Pancreas (tissue), 10 donors: ENCODE results near the gene NXPE4. TPM values are rescaled to one million over a fixed set of nuclear protein-coding genes. Genes with fewer than 3 reads are reported as not detected.

Experiments
- ATAC-seq, 4 donors: fragments of 200-7000 bp; cut with Tn5 transposase; one replicate each; pipeline versions ENCODE4 v1.8.0 to v1.9.1; 2020; ENCODE audit warnings: mild to moderate bottlenecking in 4 of 4, moderate library complexity in 4 of 4
- DNase-seq, 6 donors: peaks; one replicate each; pipeline ENCODE4 v3.0.0-alpha.2; 2020
- FAIRE-seq: peaks from 2 replicates; lab custom pipeline; 2012; peaks lifted over from hg19 to GRCh38; lab: Jason Lieb, UNC
- H3K27ac ChIP-seq, 4 donors: fragments of 200-600 bp; sonication (generic); 1 replicate in 3 of 4; 2 replicates in 1 of 4; pipeline versions ENCODE4 v1.5.0 to v1.8.0; 2020
- H3K27me3 ChIP-seq, 4 donors: fragments of 200-600 bp; one replicate each; pipeline ENCODE4 v1.8.0; 2021
- H3K36me3 ChIP-seq, 3 donors: fragments of 200-600 bp; sonication (generic) in 1 of 3; one replicate each; pipeline versions ENCODE4 v1.5.0 to v1.8.0; 2020 to 2021
- H3K4me1 ChIP-seq, 3 donors: fragments of 200-600 bp; one replicate each; pipeline ENCODE4 v1.8.0; 2021
- H3K4me3 ChIP-seq, 4 donors: fragments of 200-600 bp; sonication (generic) in 2 of 4; one replicate each; pipeline versions ENCODE4 v1.5.0 to v1.8.0; 2020 to 2021
- H3K9me3 ChIP-seq, 4 donors: fragments of 200-600 bp; one replicate each; pipeline ENCODE4 v1.8.0; 2021
- WGBS, 2 donors: extraction: QIAGEN DNeasy Blood & Tissue Kit; methylation state at CpG; one replicate each; pipeline ENCODE4 v1.1.7; 2013; 5-methylcytosine and 5-hydroxymethylcytosine counted together
- intact Hi-C, 3 donors: fragments of 100-400 bp; cut with DNase I; formaldehyde crosslinking; loops; one replicate each; pipeline versions ENCODE4 v1.11.1 to v1.14.2; 2022
- polyA plus RNA-seq, 2 donors: library from polyadenylated mRNA; stranded (reverse); fragments of 200-250 nt; gene quantifications; one replicate each; pipeline ENCODE4 v1.2.3, GENCODE V29; 2013
- total RNA-seq, 6 donors: library from RNA; stranded (reverse); fragmentation: NEBNext Ultra II Directional in 4 of 6; extraction: Animal tissue kit (Norgen Biotek cat#: 25700) in 4 of 6; gene quantifications; one replicate each; pipeline versions ENCODE4 v1.2.1 to v1.2.4, GENCODE V29; 2021 to 2023
- TF ChIP-seq, protein P1 (sequence below), 4 donors: fragments of 200-600 bp; sonication (generic) in 3 of 4; IDR thresholded peaks; one replicate each; pipeline versions ENCODE4 v1.5.0 to v1.8.0; 2021; ENCODE audit warnings: antibody characterized with exemption in 4 of 4
- donor health status: healthy with polysubstance abuse.
- donor health status: DM: no; HTN: no; CAD: no; lungs with moderate emphysema.
- donor health status: DM: no; HTN: no; CAD: no.
- donor health status: control.
- donor health status: control.
- donor health status: Bipolar disorder and iron deficiency.
- donor health status: DM: yes; HTN: yes; CAD: no.
- donor health status: DM: no; HTN: no; CAD: no.
- donor health status: DM: no; HTN: no; CAD: no.
- donor health status: DM: yes; HTN: yes; CAD: no.

Gene NXPE4
- total and polyA plus RNA-seq, 8 donors, result not detected

DNA sequence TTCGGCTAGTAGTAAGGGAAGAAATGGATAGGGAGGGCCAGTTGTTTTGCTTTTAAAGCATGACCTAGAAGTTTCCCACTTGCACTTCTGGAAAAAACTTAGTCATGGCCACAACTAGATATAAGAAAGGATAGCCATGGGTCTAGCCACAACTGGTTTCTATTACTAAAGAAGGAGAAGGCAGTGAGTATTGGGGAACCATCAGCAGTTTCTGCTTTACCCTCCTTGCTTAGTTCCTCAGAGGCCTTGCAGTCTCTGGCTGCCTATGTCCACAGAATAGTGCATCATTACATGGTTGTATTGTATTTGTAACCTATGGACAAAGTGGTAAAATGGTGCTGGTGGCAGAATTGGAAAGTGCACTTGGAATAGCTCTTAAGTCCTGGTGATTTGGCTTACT is 71.5 kb downstream of the NXPE4 start:
- Histone ChIP-seq H3K9me3 (no peaks in the 10 kb centered on the region), H3K4me1 (no peaks in the 10 kb centered on the region), H3K27ac (no peak overlapping the region), H3K27me3 (no peaks in the 10 kb centered on the region), H3K36me3 (no peaks in the 10 kb centered on the region), H3K4me3 (no peak overlapping the region)
- FAIRE-seq, result no peak
- no peak for ATAC-seq
- WGBS, 2 donors, result 55 to 68% methylated on average over 1 of the region's 1 CpG
- DNase-seq, result no peak
- intact Hi-C loops, result no loop called here
- TF ChIP-seq, protein P1, sequence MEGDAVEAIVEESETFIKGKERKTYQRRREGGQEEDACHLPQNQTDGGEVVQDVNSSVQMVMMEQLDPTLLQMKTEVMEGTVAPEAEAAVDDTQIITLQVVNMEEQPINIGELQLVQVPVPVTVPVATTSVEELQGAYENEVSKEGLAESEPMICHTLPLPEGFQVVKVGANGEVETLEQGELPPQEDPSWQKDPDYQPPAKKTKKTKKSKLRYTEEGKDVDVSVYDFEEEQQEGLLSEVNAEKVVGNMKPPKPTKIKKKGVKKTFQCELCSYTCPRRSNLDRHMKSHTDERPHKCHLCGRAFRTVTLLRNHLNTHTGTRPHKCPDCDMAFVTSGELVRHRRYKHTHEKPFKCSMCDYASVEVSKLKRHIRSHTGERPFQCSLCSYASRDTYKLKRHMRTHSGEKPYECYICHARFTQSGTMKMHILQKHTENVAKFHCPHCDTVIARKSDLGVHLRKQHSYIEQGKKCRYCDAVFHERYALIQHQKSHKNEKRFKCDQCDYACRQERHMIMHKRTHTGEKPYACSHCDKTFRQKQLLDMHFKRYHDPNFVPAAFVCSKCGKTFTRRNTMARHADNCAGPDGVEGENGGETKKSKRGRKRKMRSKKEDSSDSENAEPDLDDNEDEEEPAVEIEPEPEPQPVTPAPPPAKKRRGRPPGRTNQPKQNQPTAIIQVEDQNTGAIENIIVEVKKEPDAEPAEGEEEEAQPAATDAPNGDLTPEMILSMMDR (IDR thresholded peaks at IDR 0.05), result no peak

DNA sequence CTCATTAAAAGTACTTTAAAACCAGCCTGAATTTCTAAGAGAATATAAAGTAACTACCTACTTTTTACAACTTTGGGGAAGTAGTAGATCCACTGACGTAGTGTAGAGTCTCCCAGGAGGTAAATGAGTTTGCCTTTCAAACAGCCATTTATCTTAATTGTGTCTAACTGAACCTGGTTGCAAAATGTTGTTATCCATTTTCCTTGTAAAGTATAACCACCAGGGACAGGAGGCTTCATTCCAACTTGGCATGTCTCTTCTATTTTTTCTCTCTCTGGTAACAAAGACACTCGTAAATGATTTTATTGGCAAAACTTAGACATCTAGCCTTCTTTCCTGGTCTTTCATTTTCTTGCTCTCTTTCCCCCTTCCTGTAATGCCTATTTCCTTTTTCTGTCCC is 72.8 kb downstream of the NXPE4 start:
- peak; percentile 77 for FAIRE-seq
- no peak overlapping the region for H3K4me3 ChIP-seq
- intact Hi-C loops, result no loop called here
- peak; percentile 29 to 68 (median 43) for ATAC-seq
- no peak for DNase-seq
- no peaks in the 10 kb centered on the region for H3K9me3 ChIP-seq
- H3K27me3 ChIP-seq, result no peaks in the 10 kb centered on the region
- H3K36me3 ChIP-seq, result no peaks in the 10 kb centered on the region
- TF ChIP-seq, protein P1 (IDR thresholded peaks at IDR 0.05), result no peak
- 10 to 21% methylated on average over 2 of the region's 2 CpGs for WGBS, 2 donors
- no peak overlapping the region for H3K27ac ChIP-seq
- no peaks in the 10 kb centered on the region for H3K4me1 ChIP-seq

Other genes starting within 250 kb of the NXPE4 start
- gene C11orf71, start 195.3 kb downstream of the NXPE4 start, total RNA-seq, result 1 to 10 TPM; 4.7 to 8.5 (median 5.4) TPM
- 10 to 100 TPM in 1 of 2 donors, 1 to 10 TPM in 1; 7.4 to 11.3 TPM for gene C11orf71, start 195.3 kb downstream of the NXPE4 start, polyA plus RNA-seq
- 10 to 100 TPM in 4 of 6 donors, 1 to 10 TPM in 2; 6.5 to 16.4 (median 11.8) TPM for gene RBM7, start 195.1 kb downstream of the NXPE4 start, total RNA-seq
- 1 to 10 TPM; 3.8 to 8.7 TPM for gene RBM7, start 195.1 kb downstream of the NXPE4 start, polyA plus RNA-seq
- 10 to 100 TPM; 24.0 to 36.4 (median 29.1) TPM for gene REXO2, start 156.3 kb downstream of the NXPE4 start, total RNA-seq
- gene REXO2, start 156.3 kb downstream of the NXPE4 start, polyA plus RNA-seq, result 10 to 100 TPM; 26.9 to 41.1 TPM
- under 1 TPM in 1 of 6 donors, not detected in 5; 0.09 TPM for gene NXPE1, start 35.9 kb downstream of the NXPE4 start, total RNA-seq
- gene NXPE1, start 35.9 kb downstream of the NXPE4 start, polyA plus RNA-seq, result not detected
- not detected for gene NXPE2, start 82.7 kb upstream of the NXPE4 start, total RNA-seq
- not detected for gene NXPE2, start 82.7 kb upstream of the NXPE4 start, polyA plus RNA-seq